Activated CD4-positive, CD25-positive, alpha-beta regulatory T cell treated with anti-CD3 and anti-CD28 coated beads, Interleukin-2, amount 50 U/mL, for 24 hours (primary cell): Measurements from ENCODE around the gene SEC16B.

Experiments used
- ATAC-seq, 2 donors: fragments of 150-1000 bp; cut with Tn5 transposase; one replicate each; pipeline ENCODE4 v1.10.0; 2021; ENCODE audit warnings: mild to moderate bottlenecking in 1 of 2, moderate library complexity in 1 of 2

Gene SEC16B

GRCh38 chr1:177937174-177937770, 32.6 kb downstream of the SEC16B start:
- ATAC-seq = no peak

GRCh38 chr1:177935638-177936415, 34.0 kb downstream of the SEC16B start:
- ATAC-seq = no peak

DNA sequence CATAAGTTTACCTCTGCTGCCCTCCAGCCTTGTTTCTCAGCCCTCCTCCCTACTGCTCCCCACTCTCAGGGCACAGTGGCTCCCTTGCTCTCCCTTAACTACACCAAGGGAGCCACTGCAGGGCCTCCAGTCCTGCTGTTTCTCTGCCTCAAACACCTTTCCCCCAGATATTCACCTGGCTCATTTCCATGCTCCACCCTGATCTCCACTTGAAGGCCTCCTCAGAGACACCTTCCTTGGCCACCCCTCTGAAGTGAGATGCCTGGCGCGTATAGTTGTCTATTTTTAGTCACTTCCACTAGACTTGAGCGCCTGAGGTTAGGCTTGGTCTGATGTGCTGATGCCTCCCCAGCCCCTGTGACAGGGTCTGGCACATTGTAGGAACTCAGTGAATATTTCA, 34.9 kb downstream of the SEC16B start:
- no peak for ATAC-seq

GRCh38 chr1:177934461-177934860, 35.4 kb downstream of the SEC16B start:
- ATAC-seq = no peak

- no peak for ATAC-seq
Observed at GRCh38 chr1:177933881-177934280, 36.0 kb downstream of the SEC16B start.

- no peak for ATAC-seq
Observed at GRCh38 chr1:177932123-177932522, 37.7 kb downstream of the SEC16B start.

DNA sequence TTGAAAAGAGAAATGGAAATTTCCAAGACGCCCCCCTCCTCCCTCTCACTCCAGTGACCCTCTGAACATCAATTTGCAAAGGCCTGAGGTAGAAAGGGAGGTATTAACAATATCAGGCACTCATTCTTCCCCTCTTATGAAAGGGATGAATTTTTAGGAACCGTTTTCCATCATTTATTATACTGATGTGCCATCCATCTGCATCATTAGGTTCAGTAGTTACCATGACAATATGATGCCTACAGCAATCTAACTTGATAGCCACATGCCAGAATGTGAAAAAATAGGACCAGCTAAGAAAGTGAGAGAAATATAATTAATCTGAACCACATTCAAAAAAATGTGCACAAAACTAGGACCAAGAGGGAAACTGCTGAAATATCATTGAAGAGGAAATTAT, 40.9 kb downstream of the SEC16B start:
- no peak for ATAC-seq

DNA sequence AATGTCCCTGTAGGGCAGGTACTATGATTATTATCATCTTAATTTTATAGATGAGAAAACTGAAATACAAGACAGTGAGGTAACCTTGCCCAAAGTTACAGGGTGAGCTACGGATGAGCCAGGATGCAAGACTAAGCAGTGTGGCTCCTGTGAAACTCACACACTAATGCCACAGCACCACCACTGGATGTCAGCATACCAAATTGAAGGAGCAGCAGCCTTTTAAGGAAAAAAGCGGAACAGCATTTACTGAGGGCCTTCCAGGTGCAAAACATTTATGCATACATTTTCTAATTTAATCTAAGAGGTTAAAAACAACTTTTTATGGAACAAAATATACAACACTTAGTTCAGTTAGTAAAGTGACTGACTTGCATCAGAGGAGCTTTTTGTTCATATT, 41.7 kb downstream of the SEC16B start:
- ATAC-seq = no peak

DNA sequence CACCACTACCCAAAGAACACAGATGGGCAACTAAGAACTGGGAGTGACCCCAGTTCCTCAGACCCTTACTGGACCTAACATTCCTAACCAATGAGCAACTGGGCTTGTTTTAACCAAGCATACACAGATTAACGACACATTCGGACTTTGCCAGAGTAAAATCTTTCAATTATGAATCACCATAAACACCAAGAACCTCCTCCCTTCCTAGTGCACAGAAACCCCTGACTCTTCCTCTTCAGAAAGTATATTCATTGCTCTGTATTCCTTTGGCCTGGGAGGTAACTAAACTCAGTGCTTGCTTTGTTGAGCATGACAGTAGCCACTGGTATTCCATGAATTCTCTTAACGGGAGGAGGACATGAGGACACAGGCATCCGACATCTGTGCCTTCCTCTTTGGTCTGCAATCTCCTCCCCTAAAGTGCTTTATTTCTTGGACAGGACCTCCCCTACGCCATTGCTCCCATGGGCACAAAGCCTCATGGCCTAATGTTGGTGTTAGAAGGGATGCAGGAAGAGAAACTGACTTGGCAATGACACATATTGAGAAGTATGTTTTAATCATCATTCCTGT, 42.7 kb downstream of the SEC16B start:
- ATAC-seq = no peak

GRCh38 chr1:177926201-177926600, 43.7 kb downstream of the SEC16B start:
- no peak for ATAC-seq

DNA sequence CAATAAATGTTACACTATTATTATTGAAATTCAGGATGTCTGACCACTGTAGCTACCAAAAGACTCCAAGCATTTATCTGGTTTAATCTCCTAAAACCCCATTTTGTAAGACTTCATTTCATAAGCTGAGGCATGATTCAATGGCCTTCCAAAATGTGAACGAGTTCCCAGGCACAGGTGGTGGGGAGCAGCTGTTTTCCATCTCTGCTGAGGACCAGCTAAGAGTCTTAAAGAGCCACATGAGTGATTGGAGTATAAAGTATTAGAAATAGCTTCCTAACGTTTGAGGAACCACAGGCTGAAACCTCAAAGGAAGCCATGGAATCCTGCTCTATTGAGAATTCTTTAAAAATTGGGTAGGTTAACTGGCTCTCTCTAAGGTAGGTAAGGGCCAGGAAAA, 44.9 kb downstream of the SEC16B start:
- ATAC-seq = no peak

GRCh38 chr1:177923441-177923840, 46.4 kb downstream of the SEC16B start:
- no peak for ATAC-seq

- ATAC-seq = no peak
Observed at GRCh38 chr1:177922209-177922608, 47.6 kb downstream of the SEC16B start.

GRCh38 chr1:177921590-177921989, 48.3 kb downstream of the SEC16B start:
- no peak for ATAC-seq

DNA sequence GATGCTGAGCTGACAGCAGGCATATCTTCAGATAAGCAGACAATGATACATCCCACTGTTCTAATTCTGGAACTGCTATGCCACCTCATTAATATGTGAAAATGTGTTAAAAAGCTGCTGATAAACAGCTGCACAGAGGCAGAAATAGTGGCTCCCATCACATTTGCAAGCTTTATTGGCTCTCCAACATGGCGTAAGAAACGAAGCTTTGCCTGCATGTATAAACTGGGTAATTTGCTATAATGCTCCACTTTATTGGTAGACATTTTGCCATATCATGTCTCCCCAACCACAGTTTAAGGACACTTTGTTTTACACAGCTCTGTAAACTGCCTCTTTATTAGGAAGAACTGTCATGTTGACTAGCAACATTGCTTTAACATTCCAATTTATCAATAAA, 49.8 kb downstream of the SEC16B start:
- no peak for ATAC-seq

- ATAC-seq = no peak
Observed at GRCh38 chr1:177915641-177916040, 54.2 kb downstream of the SEC16B start.

- no peak for ATAC-seq
Observed at GRCh38 chr1:177914603-177915002, 55.3 kb downstream of the SEC16B start.

- no peak for ATAC-seq
Observed at GRCh38 chr1:177913762-177914540, 55.9 kb downstream of the SEC16B start.

- ATAC-seq = no peak
Observed at GRCh38 chr1:177912991-177913390, 56.9 kb downstream of the SEC16B start.

DNA sequence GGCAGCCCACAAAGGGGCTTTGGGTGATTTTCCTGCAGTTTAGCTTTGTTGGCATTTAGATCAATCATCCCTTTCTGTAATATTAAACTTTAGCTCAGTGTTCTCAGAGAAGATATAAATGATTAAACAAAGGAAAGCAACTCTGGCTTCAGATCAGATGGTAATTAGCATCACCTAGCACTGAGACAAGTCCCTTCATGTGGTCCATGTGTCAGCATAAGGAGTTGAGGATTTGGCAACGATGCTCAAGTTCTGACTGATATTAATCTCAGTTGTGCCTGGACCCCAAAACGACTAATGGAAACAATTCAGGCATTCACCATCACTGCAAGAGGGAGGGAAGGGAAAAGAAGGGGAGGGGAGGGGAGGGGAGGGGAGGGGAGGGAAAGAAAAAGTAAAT, 60.4 kb downstream of the SEC16B start:
- ATAC-seq = no peak

DNA sequence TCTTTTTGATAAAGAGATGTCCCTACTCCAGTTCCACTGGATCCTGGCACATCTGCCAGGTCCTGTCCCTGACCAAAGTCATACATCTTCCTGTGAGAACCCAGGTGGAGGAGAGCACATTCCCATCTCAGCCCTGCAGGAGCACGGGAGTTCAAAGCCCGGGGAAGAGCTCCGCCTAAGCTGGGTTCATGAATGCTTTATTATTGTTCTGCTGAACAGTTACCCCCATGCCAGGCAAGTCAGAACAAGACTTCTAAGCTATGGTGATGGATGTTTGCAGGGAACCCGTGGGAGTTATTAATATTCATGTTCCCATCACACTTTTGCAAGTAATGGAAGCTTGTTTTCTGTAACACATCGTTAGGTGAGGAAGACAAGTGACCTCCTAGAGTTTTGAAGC, 62.9 kb downstream of the SEC16B start:
- ATAC-seq = no peak

DNA sequence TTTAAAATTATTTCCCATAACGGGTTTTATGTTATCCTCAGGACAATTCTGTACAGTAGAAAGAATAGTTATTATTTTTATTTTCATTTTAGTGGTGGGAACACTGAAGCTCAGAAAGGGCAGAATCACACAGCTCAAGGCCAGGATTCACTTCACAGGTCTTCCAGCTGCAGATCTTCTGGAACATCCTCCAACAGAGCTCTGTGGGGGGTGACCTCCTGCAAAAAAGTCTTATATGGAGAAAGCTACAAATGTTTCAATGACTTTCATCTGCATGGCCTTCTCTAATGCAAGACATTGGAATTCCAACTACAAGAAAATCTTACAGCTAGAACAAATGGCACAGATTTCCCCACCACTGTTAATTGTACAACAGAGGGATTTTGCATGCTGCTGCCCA, 64.2 kb downstream of the SEC16B start:
- ATAC-seq = no peak

GRCh38 chr1:177902266-177902665, 67.6 kb downstream of the SEC16B start:
- ATAC-seq = no peak
